Ishikawa (cell line): ENCODE measurements around the gene CARD14.

Experiments
- CEBPB ChIP-seq: IDR thresholded peaks from 2 replicates; pipeline ENCODE4 v1.6.1; 2012
- EGR1 ChIP-seq: IDR thresholded peaks from 2 replicates; pipeline ENCODE4 v1.6.1; 2012
- EP300 ChIP-seq: IDR thresholded peaks from 2 replicates; pipeline ENCODE4 v1.6.1; 2012; ENCODE audit warnings: borderline replicate concordance
- MAX ChIP-seq: IDR thresholded peaks from 2 replicates; pipeline ENCODE4 v1.6.1; 2012
- TAF1 ChIP-seq: IDR thresholded peaks from 2 replicates; pipeline ENCODE4 v1.6.1; 2012; ENCODE audit warnings: low read depth, mild to moderate bottlenecking
- TF ChIP-seq, protein P1 (sequence below): IDR thresholded peaks from 2 replicates; pipeline ENCODE4 v1.6.1; 2012; ENCODE audit warnings: low read depth, mild to moderate bottlenecking

- TF ChIP-seq, protein P1, sequence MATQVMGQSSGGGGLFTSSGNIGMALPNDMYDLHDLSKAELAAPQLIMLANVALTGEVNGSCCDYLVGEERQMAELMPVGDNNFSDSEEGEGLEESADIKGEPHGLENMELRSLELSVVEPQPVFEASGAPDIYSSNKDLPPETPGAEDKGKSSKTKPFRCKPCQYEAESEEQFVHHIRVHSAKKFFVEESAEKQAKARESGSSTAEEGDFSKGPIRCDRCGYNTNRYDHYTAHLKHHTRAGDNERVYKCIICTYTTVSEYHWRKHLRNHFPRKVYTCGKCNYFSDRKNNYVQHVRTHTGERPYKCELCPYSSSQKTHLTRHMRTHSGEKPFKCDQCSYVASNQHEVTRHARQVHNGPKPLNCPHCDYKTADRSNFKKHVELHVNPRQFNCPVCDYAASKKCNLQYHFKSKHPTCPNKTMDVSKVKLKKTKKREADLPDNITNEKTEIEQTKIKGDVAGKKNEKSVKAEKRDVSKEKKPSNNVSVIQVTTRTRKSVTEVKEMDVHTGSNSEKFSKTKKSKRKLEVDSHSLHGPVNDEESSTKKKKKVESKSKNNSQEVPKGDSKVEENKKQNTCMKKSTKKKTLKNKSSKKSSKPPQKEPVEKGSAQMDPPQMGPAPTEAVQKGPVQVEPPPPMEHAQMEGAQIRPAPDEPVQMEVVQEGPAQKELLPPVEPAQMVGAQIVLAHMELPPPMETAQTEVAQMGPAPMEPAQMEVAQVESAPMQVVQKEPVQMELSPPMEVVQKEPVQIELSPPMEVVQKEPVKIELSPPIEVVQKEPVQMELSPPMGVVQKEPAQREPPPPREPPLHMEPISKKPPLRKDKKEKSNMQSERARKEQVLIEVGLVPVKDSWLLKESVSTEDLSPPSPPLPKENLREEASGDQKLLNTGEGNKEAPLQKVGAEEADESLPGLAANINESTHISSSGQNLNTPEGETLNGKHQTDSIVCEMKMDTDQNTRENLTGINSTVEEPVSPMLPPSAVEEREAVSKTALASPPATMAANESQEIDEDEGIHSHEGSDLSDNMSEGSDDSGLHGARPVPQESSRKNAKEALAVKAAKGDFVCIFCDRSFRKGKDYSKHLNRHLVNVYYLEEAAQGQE, result no peak
- TF ChIP-seq EGR1 (no peak), CEBPB (no peak), EP300 (no peak), TAF1 (no peak), MAX (no peak)
Measured at GRCh38 chr17:80223838-80224497, 54.1 kb downstream of the CARD14 start.
